HEK293 (cell line): ENCODE measurements around the gene PRCC.
A peak's percentile ranks its signal among the peaks of the same experiment; 100 is the strongest.

Experiments used
- CTCF ChIA-PET: fragments of 350-600 bp; formaldehyde crosslinking; extraction: SDS; loops from one replicate; lab custom pipeline; 2021; ENCODE audit warnings: antibody characterized with exemption; lab: Yijun Ruan, JAX
- POLR2A ChIA-PET: fragments of 300-600 bp; formaldehyde crosslinking; extraction: SDS; loops from one replicate; lab custom pipeline; 2020; ENCODE audit warnings: antibody characterized with exemption, inconsistent platforms; lab: Yijun Ruan, JAX
- H3K27ac ChIP-seq: fragments of 200-500 bp; sonication (Bioruptor generic); 2 replicates; pipeline ENCODE4 v1.5.1; 2014; ENCODE audit warnings: low read depth, low read length, control low read depth, inconsistent platforms; ENCODE audit errors: extremely low read depth
- H3K36me3 ChIP-seq, 2 experiments: fragments of 200-500 bp in 1 of 2; sonication (Bioruptor generic) in 1 of 2; 1 replicate in 1 of 2; 2 replicates in 1 of 2; pipeline ENCODE4 v1.5.1; 2014 to 2017; ENCODE audit warnings: inconsistent platforms in 2 of 2, low read length in 2 of 2; ENCODE audit not compliant: control insufficient read depth in 2 of 2, insufficient read depth in 1 of 2
- H3K4me1 ChIP-seq: fragments of 200-500 bp; sonication (Bioruptor generic); 2 replicates; pipeline ENCODE4 v1.5.1; 2014; ENCODE audit warnings: mild to moderate bottlenecking, low read length, inconsistent platforms; ENCODE audit not compliant: control insufficient read depth, insufficient read depth
- H3K4me3 ChIP-seq: 2 replicates; pipeline ENCODE4 v1.5.1; 2011; ENCODE audit warnings: low read depth, mild to moderate bottlenecking, control low read depth, low read length, moderate library complexity
- H3K9me3 ChIP-seq: fragments of 200-500 bp; sonication (Bioruptor generic); 2 replicates; pipeline ENCODE4 v1.5.1; 2014; ENCODE audit warnings: low read depth, low read length, inconsistent platforms; ENCODE audit not compliant: control insufficient read depth, insufficient read depth
- CTCF ChIP-seq: fragments of 450-650 bp; formaldehyde crosslinking; IDR thresholded peaks from 2 replicates; pipeline ENCODE4 v1.5.1; 2016; ENCODE audit warnings: missing biosample characterization, missing genetic modification characterization
- GLI4 ChIP-seq: fragments of 450-650 bp; formaldehyde crosslinking; IDR thresholded peaks from 2 replicates; pipeline ENCODE4 v1.5.1; 2016; ENCODE audit warnings: missing biosample characterization, missing genetic modification characterization
- GLIS2 ChIP-seq: fragments of 450-650 bp; formaldehyde crosslinking; IDR thresholded peaks from 2 replicates; pipeline ENCODE4 v1.5.1; 2016; ENCODE audit warnings: missing biosample characterization, missing genetic modification characterization
- OSR2 ChIP-seq: fragments of 450-650 bp; formaldehyde crosslinking; IDR thresholded peaks from 2 replicates; pipeline ENCODE4 v1.5.1; 2016; ENCODE audit warnings: missing biosample characterization, missing genetic modification characterization
- SCRT1 ChIP-seq: fragments of 450-650 bp; formaldehyde crosslinking; IDR thresholded peaks from 2 replicates; pipeline ENCODE4 v1.5.1; 2016; ENCODE audit warnings: missing biosample characterization, missing genetic modification characterization, borderline replicate concordance
- TCF7L2 ChIP-seq: IDR thresholded peaks from 2 replicates; pipeline ENCODE4 v1.6.1; 2011; ENCODE audit warnings: low read depth, mild to moderate bottlenecking, inconsistent platforms, low read length, moderate library complexity, borderline replicate concordance
- TRIM28 ChIP-seq: IDR thresholded peaks from 2 replicates; pipeline ENCODE4 v1.6.1; 2011; ENCODE audit warnings: low read length, control low read depth, borderline replicate concordance
- ZBTB17 ChIP-seq: fragments of 450-650 bp; formaldehyde crosslinking; IDR thresholded peaks from 2 replicates; pipeline ENCODE4 v1.5.1; 2016; ENCODE audit warnings: missing biosample characterization, missing genetic modification characterization
- ZBTB7A ChIP-seq: fragments of 450-650 bp; formaldehyde crosslinking; IDR thresholded peaks from 2 replicates; pipeline ENCODE4 v1.5.1; 2016; ENCODE audit warnings: low read depth, missing biosample characterization, missing genetic modification characterization
- ZFP41 ChIP-seq: fragments of 450-650 bp; formaldehyde crosslinking; IDR thresholded peaks from 2 replicates; pipeline ENCODE4 v1.5.1; 2016; ENCODE audit warnings: missing biosample characterization, missing genetic modification characterization, borderline replicate concordance
- ZNF202 ChIP-seq: fragments of 450-650 bp; formaldehyde crosslinking; IDR thresholded peaks from 2 replicates; pipeline ENCODE4 v1.5.1; 2016; ENCODE audit warnings: missing biosample characterization, missing genetic modification characterization, borderline replicate concordance
- ZNF211 ChIP-seq: fragments of 450-650 bp; formaldehyde crosslinking; IDR thresholded peaks from 2 replicates; pipeline ENCODE4 v1.5.1; 2016; ENCODE audit warnings: low read depth, missing biosample characterization, missing genetic modification characterization
- ZNF221 ChIP-seq: fragments of 450-650 bp; formaldehyde crosslinking; IDR thresholded peaks from 2 replicates; pipeline ENCODE4 v1.5.1; 2017; ENCODE audit warnings: missing biosample characterization, missing genetic modification characterization, borderline replicate concordance
- ZNF280D ChIP-seq: fragments of 450-650 bp; formaldehyde crosslinking; IDR thresholded peaks from 2 replicates; pipeline ENCODE4 v1.5.1; 2016; ENCODE audit warnings: missing biosample characterization, missing genetic modification characterization
- ZNF292 ChIP-seq: fragments of 450-650 bp; formaldehyde crosslinking; IDR thresholded peaks from 2 replicates; pipeline ENCODE4 v1.5.1; 2016; ENCODE audit warnings: low read depth, missing biosample characterization, missing genetic modification characterization, borderline replicate concordance
- ZNF324 ChIP-seq: fragments of 450-650 bp; formaldehyde crosslinking; IDR thresholded peaks from 2 replicates; pipeline ENCODE4 v1.5.1; 2016; ENCODE audit warnings: missing biosample characterization, missing genetic modification characterization
- ZNF391 ChIP-seq: fragments of 450-650 bp; formaldehyde crosslinking; IDR thresholded peaks from 2 replicates; pipeline ENCODE4 v1.5.1; 2016; ENCODE audit warnings: low read depth, missing biosample characterization, missing genetic modification characterization, borderline replicate concordance
- ZNF549 ChIP-seq: fragments of 450-650 bp; IDR thresholded peaks from 2 replicates; pipeline ENCODE4 v1.5.1; 2018; ENCODE audit warnings: missing biosample characterization, missing genetic modification characterization, mild to moderate bottlenecking, inconsistent platforms, moderate library complexity
- ZNF585B ChIP-seq: fragments of 450-650 bp; formaldehyde crosslinking; IDR thresholded peaks from 2 replicates; pipeline ENCODE4 v1.5.1; 2016; ENCODE audit warnings: missing biosample characterization, missing genetic modification characterization
- ZNF623 ChIP-seq: fragments of 450-650 bp; formaldehyde crosslinking; IDR thresholded peaks from 2 replicates; pipeline ENCODE4 v1.5.1; 2016; ENCODE audit warnings: missing biosample characterization, missing genetic modification characterization
- ZNF654 ChIP-seq: fragments of 450-650 bp; formaldehyde crosslinking; IDR thresholded peaks from 2 replicates; pipeline ENCODE4 v1.5.1; 2016; ENCODE audit warnings: low read depth, missing biosample characterization, missing genetic modification characterization
- ZNF707 ChIP-seq: fragments of 450-650 bp; formaldehyde crosslinking; IDR thresholded peaks from 2 replicates; pipeline ENCODE4 v1.5.1; 2016; ENCODE audit warnings: missing biosample characterization, missing genetic modification characterization
- ZNF747 ChIP-seq: fragments of 450-650 bp; formaldehyde crosslinking; IDR thresholded peaks from 2 replicates; pipeline ENCODE4 v1.5.1; 2016; ENCODE audit warnings: missing biosample characterization, missing genetic modification characterization
- ZSCAN16 ChIP-seq: fragments of 450-650 bp; formaldehyde crosslinking; IDR thresholded peaks from 2 replicates; pipeline ENCODE4 v1.5.1; 2016; ENCODE audit warnings: missing biosample characterization, missing genetic modification characterization
- TF ChIP-seq, protein P1 (sequence below): fragments of 450-650 bp; formaldehyde crosslinking; IDR thresholded peaks from 2 replicates; pipeline ENCODE4 v1.5.1; 2016; ENCODE audit warnings: missing biosample characterization, missing genetic modification characterization
- TF ChIP-seq, protein P2 (sequence below): fragments of 450-650 bp; formaldehyde crosslinking; optimal IDR thresholded peaks from 2 replicates; pipeline ENCODE3; 2016; ENCODE audit warnings: missing biosample characterization, mild to moderate bottlenecking, missing genetic modification characterization
- TF ChIP-seq, protein P3 (sequence below): fragments of 450-650 bp; formaldehyde crosslinking; IDR thresholded peaks from 2 replicates; pipeline ENCODE4 v1.5.1; 2017; ENCODE audit warnings: missing biosample characterization, missing genetic modification characterization
- TF ChIP-seq, protein P4 (sequence below): fragments of 450-650 bp; formaldehyde crosslinking; IDR thresholded peaks from 2 replicates; pipeline ENCODE4 v1.5.1; 2016; ENCODE audit warnings: missing biosample characterization, missing genetic modification characterization

The PRCC gene

DNA sequence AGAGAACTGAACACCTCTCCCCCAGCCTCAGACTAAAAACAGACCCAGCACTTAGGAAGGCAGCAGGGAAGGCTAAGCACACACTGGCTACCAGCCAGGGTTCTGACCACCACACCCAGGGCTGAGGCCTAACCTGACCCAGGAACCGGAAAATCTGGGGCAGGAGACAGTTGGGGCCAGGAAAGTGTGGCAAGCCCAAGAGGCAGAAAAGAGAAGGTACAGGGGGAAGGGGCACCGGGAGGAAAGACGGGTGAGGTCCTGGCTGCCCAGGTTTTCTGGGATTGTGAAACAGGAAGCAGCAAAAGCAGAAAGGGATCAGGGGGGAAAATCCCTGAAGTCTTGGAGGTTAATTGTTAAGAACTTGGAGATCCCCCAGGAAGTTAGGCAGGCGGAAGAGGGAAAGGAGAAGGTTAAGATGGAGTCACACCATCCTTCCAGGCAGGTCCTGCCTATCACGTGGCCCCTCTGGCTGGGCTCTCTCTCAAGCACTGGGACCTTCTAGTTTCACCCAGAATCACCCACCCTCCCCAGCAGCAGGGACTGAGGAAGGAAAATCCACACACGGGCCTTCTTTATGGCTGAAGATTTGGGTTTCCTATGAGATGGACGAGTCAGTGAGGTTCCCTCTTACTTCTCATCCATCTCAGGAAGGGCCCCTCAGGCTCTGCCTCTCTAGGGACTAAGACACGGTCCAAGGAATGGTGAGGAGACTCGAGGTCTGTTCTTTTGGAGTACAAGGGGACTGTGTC, 18.5 kb upstream of the PRCC start:
- Histone ChIP-seq H3K27ac (peak overlapping the region; percentile 95), H3K4me1 (peaks cover 11% of the 10 kb centered on the region; the same call in 1 of the 2 replicates), H3K4me3 (peak overlapping the region; percentile 87), H3K36me3 (peaks cover 0 to 28% of the 10 kb centered on the region in 2 experiments; a peak in 1 of 3 replicates), H3K9me3 (no peaks in the 10 kb centered on the region)
- ChIA-PET CTCF (interaction anchor here (1.9 kb wide), 1 partner anchor 22 kb away, joined by 19 read pairs; the partner anchor contains the start of gene METTL25B), POLR2A (no interaction called here)
- TF ChIP-seq ZNF623 (no peak), ZNF707 (tag by site-specific recombination) (no peak), CTCF (tag by site-specific recombination) (0 out of 2 replicates have a peak, but pooled peaks have one; percentile 32), ZNF585B (no peak), ZNF202 (tag by site-specific recombination) (no peak), ZFP41 (tag by site-specific recombination) (no peak), ZBTB7A (no peak), ZBTB17 (tag by site-specific recombination) (peak; percentile 78), ZNF211 (tag by site-specific recombination) (no peak), ZNF391 (tag by site-specific recombination) (no peak), GLI4 (tag by site-specific recombination) (no peak), TRIM28 (no peak), ZNF221 (tag by site-specific recombination) (no peak), ZNF654 (tag by site-specific recombination) (no peak), TCF7L2 (no peak), ZNF292 (tag by site-specific recombination) (no peak), ZNF280D (tag by site-specific recombination) (no peak), GLIS2 (peak; percentile 50; the same call in 1 of the 2 replicates), SCRT1 (no peak), ZNF747 (no peak), ZNF549 (no peak), OSR2 (tag by site-specific recombination) (no peak), ZNF324 (no peak), ZSCAN16 (0 out of 2 replicates have a peak, but pooled peaks have one; percentile 32)
- TF ChIP-seq, protein P1, sequence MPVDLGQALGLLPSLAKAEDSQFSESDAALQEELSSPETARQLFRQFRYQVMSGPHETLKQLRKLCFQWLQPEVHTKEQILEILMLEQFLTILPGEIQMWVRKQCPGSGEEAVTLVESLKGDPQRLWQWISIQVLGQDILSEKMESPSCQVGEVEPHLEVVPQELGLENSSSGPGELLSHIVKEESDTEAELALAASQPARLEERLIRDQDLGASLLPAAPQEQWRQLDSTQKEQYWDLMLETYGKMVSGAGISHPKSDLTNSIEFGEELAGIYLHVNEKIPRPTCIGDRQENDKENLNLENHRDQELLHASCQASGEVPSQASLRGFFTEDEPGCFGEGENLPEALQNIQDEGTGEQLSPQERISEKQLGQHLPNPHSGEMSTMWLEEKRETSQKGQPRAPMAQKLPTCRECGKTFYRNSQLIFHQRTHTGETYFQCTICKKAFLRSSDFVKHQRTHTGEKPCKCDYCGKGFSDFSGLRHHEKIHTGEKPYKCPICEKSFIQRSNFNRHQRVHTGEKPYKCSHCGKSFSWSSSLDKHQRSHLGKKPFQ (tag by site-specific recombination), result no peak
- TF ChIP-seq, protein P2, sequence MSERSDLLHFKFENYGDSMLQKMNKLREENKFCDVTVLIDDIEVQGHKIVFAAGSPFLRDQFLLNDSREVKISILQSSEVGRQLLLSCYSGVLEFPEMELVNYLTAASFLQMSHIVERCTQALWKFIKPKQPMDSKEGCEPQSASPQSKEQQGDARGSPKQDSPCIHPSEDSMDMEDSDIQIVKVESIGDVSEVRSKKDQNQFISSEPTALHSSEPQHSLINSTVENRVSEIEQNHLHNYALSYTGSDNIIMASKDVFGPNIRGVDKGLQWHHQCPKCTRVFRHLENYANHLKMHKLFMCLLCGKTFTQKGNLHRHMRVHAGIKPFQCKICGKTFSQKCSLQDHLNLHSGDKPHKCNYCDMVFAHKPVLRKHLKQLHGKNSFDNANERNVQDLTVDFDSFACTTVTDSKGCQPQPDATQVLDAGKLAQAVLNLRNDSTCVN (tag by site-specific recombination), result no peak
- TF ChIP-seq, protein P3, sequence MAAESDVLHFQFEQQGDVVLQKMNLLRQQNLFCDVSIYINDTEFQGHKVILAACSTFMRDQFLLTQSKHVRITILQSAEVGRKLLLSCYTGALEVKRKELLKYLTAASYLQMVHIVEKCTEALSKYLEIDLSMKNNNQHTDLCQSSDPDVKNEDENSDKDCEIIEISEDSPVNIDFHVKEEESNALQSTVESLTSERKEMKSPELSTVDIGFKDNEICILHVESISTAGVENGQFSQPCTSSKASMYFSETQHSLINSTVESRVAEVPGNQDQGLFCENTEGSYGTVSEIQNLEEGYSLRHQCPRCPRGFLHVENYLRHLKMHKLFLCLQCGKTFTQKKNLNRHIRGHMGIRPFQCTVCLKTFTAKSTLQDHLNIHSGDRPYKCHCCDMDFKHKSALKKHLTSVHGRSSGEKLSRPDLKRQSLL (tag by site-specific recombination), result no peak
- TF ChIP-seq, protein P4, sequence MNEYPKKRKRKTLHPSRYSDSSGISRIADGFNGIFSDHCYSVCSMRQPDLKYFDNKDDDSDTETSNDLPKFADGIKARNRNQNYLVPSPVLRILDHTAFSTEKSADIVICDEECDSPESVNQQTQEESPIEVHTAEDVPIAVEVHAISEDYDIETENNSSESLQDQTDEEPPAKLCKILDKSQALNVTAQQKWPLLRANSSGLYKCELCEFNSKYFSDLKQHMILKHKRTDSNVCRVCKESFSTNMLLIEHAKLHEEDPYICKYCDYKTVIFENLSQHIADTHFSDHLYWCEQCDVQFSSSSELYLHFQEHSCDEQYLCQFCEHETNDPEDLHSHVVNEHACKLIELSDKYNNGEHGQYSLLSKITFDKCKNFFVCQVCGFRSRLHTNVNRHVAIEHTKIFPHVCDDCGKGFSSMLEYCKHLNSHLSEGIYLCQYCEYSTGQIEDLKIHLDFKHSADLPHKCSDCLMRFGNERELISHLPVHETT (tag by site-specific recombination), result no peak
